SK-N-SH (cell line): ENCODE results near the gene GGA3. TPM values are rescaled to one million over a fixed set of nuclear protein-coding genes. Genes with fewer than 3 reads are reported as not detected.
A peak's percentile ranks its signal among the peaks of the same experiment; 100 is the strongest.

Experiments used
- CTCF ChIA-PET: fragments of 300-600, 350-600 bp; formaldehyde crosslinking; extraction: SDS; loops from one replicate; lab custom pipeline; 2021; lab: Yijun Ruan, JAX
- POLR2A ChIA-PET: fragments of 350-600 bp; sonication (Branson Sonifier 250); formaldehyde crosslinking; extraction: SDS; loops from one replicate; lab custom pipeline; 2020; ENCODE audit warnings: antibody characterized with exemption, inconsistent platforms; lab: Yijun Ruan, JAX
- DNase-seq: peaks from one replicate; pipeline ENCODE4 v3.0.0; 2012
- H2AFZ ChIP-seq: fragments of 200-600 bp; sonication (generic); 2 replicates; pipeline ENCODE4 v1.8.1; 2016; ENCODE audit warnings: antibody characterized with exemption, mild to moderate bottlenecking, low read depth
- H3F3A ChIP-seq: fragments of 200-600 bp; sonication (generic); replicated peaks from 2 replicates; pipeline ENCODE3; 2016; ENCODE audit warnings: antibody characterized with exemption, mild to moderate bottlenecking; ENCODE audit not compliant: insufficient read depth
- H3K27ac ChIP-seq, 2 experiments: fragments of 200-500 bp in 1 of 2; fragments of 200-600 bp in 1 of 2; sonication (Bioruptor generic) in 1 of 2; sonication (generic), shearing (Covaris generic) in 1 of 2; 2 replicates each; pipeline versions ENCODE4 v1.5.1 to v1.6.1; 2014 to 2016; ENCODE audit warnings: low read depth in 2 of 2, inconsistent platforms in 1 of 2, low read length in 1 of 2, mild to moderate bottlenecking in 1 of 2, mixed read lengths in 1 of 2
- H3K27me3 ChIP-seq: fragments of 200-600 bp; sonication (generic), shearing (Covaris generic); 2 replicates; pipeline ENCODE4 v1.6.1; 2016; ENCODE audit warnings: mixed run types; ENCODE audit not compliant: insufficient read depth
- H3K36me3 ChIP-seq, 2 experiments: fragments of 200-500 bp in 1 of 2; fragments of 200-600 bp in 1 of 2; sonication (Bioruptor generic) in 1 of 2; sonication (generic) in 1 of 2; replicated peaks in 1 of 2; 2 replicates each; pipeline versions ENCODE3 to v1.5.1; 2014 to 2016; ENCODE audit warnings: low read length in 1 of 2, mild to moderate bottlenecking in 1 of 2; ENCODE audit not compliant: insufficient read depth in 2 of 2, control insufficient read depth in 1 of 2
- H3K4me1 ChIP-seq, 2 experiments: fragments of 200-500 bp in 1 of 2; fragments of 200-600 bp in 1 of 2; sonication (Bioruptor generic) in 1 of 2; sonication (generic), shearing (Covaris generic) in 1 of 2; 2 replicates each; pipeline versions ENCODE4 v1.5.1 to v1.6.1; 2014 to 2016; ENCODE audit warnings: low read depth in 1 of 2, low read length in 1 of 2, mixed run types in 1 of 2; ENCODE audit not compliant: insufficient read depth in 2 of 2, control insufficient read depth in 1 of 2
- H3K4me2 ChIP-seq: fragments of 200-600 bp; sonication (generic), shearing (Covaris generic); 2 replicates; pipeline ENCODE4 v1.6.1; 2017; ENCODE audit warnings: mixed run types
- H3K4me3 ChIP-seq, 2 experiments: fragments of 200-500 bp in 1 of 2; fragments of 200-600 bp in 1 of 2; sonication (Bioruptor generic) in 1 of 2; sonication (generic), shearing (Covaris generic) in 1 of 2; 2 replicates each; pipeline versions ENCODE4 v1.5.1 to v1.8.1; 2014 to 2016; ENCODE audit warnings: low read depth in 2 of 2, inconsistent platforms in 1 of 2, low read length in 1 of 2, mild to moderate bottlenecking in 1 of 2, mixed read lengths in 1 of 2, moderate library complexity in 1 of 2
- H3K79me2 ChIP-seq: fragments of 200-600 bp; sonication (generic); 2 replicates; pipeline ENCODE4 v1.8.1; 2017; ENCODE audit warnings: mild to moderate bottlenecking; ENCODE audit not compliant: insufficient read depth
- H3K9ac ChIP-seq: fragments of 200-600 bp; sonication (generic); 2 replicates; pipeline ENCODE4 v1.6.1; 2017; ENCODE audit warnings: mixed run types
- H3K9me2 ChIP-seq: fragments of 200-600 bp; sonication (generic); 2 replicates; pipeline ENCODE4 v1.6.1; 2017; ENCODE audit warnings: mixed run types
- H3K9me3 ChIP-seq: fragments of 200-600 bp; sonication (generic); 2 replicates; pipeline ENCODE4 v1.6.1; 2017; ENCODE audit warnings: mixed run types, mild to moderate bottlenecking, moderate library complexity
- H4K20me1 ChIP-seq: fragments of 200-600 bp; sonication (generic); 2 replicates; pipeline ENCODE4 v1.6.1; 2017; ENCODE audit warnings: mild to moderate bottlenecking, mixed run types; ENCODE audit not compliant: insufficient read depth
- EZH2phosphoT487 ChIP-seq: fragments of 200-600 bp; sonication (generic); IDR thresholded peaks from 2 replicates; pipeline ENCODE4 v1.6.1; 2017; ENCODE audit warnings: low read depth, mixed run types, mild to moderate bottlenecking, antibody characterized with exemption, moderate library complexity, borderline replicate concordance
- FOSL2 ChIP-seq: IDR thresholded peaks from 2 replicates; pipeline ENCODE4 v1.4.0; 2012; ENCODE audit warnings: low read depth, mild to moderate bottlenecking, moderate library complexity, borderline replicate concordance
- FOXJ3 ChIP-seq: sonication (generic); formaldehyde crosslinking; IDR thresholded peaks from 2 replicates; pipeline ENCODE4 v1.5.1; 2020; ENCODE audit warnings: mild to moderate bottlenecking, missing genetic modification reagents
- GABPA ChIP-seq: IDR thresholded peaks from 2 replicates; pipeline ENCODE4 v1.4.0; 2012; ENCODE audit warnings: low read depth, mild to moderate bottlenecking
- GATA2 ChIP-seq: sonication (generic); formaldehyde crosslinking; IDR thresholded peaks from 2 replicates; pipeline ENCODE4 v1.5.0; 2020; ENCODE audit warnings: mild to moderate bottlenecking, missing genetic modification reagents
- JUND ChIP-seq: IDR thresholded peaks from 2 replicates; pipeline ENCODE4 v1.4.0; 2012
- MEF2A ChIP-seq: IDR thresholded peaks from 2 replicates; pipeline ENCODE4 v1.4.0; 2012; ENCODE audit warnings: low read depth, borderline replicate concordance
- MXI1 ChIP-seq: IDR thresholded peaks from 2 replicates; pipeline ENCODE4 v1.6.1; 2012; ENCODE audit warnings: mild to moderate bottlenecking, low read depth, low read length, improper control_type of control experiment
- NFIC ChIP-seq: IDR thresholded peaks from 2 replicates; pipeline ENCODE4 v1.4.0; 2012; ENCODE audit warnings: borderline replicate concordance
- POLR2AphosphoS5 ChIP-seq: IDR thresholded peaks from 2 replicates; pipeline ENCODE4 v1.6.1; 2012; ENCODE audit warnings: low read depth, low read length
- RAD21 ChIP-seq: IDR thresholded peaks from 2 replicates; pipeline ENCODE4 v1.6.1; 2012; ENCODE audit warnings: mild to moderate bottlenecking, low read length
- RCOR1 ChIP-seq: fragments of 150-350 bp; IDR thresholded peaks from 2 replicates; pipeline ENCODE4 v1.6.1; 2017; ENCODE audit warnings: antibody characterized with exemption, low read length
- RFX5 ChIP-seq: IDR thresholded peaks from 2 replicates; pipeline ENCODE4 v1.6.1; 2012; ENCODE audit warnings: mild to moderate bottlenecking, improper control_type of control experiment, low read length
- RXRA ChIP-seq: IDR thresholded peaks from 2 replicates; pipeline ENCODE4 v1.4.0; 2012; ENCODE audit warnings: low read depth, mild to moderate bottlenecking, borderline replicate concordance
- TAF1 ChIP-seq: IDR thresholded peaks from 2 replicates; pipeline ENCODE4 v1.6.1; 2012; ENCODE audit warnings: low read depth, mild to moderate bottlenecking, low read length, moderate library complexity, borderline replicate concordance
- TCF12 ChIP-seq: IDR thresholded peaks from 2 replicates; pipeline ENCODE4 v1.4.0; 2012
- TEAD4 ChIP-seq: IDR thresholded peaks from 2 replicates; pipeline ENCODE4 v1.4.0; 2012; ENCODE audit warnings: mild to moderate bottlenecking, borderline replicate concordance; ENCODE audit not compliant: insufficient read depth
- YY1 ChIP-seq: IDR thresholded peaks from 2 replicates; pipeline ENCODE4 v1.4.0; 2012; ENCODE audit warnings: low read depth, mild to moderate bottlenecking
- WGBS: methylation state at CpG from one replicate; pipeline ENCODE4 v1.1.6; 2017; ENCODE audit warnings: low lambda C conversion rate; 5-methylcytosine and 5-hydroxymethylcytosine counted together
- polyA plus RNA-seq, 3 experiments: library from polyadenylated mRNA; depleted of rRNA; stranded (reverse); fragments of >200 nt; gene quantifications; 2 replicates each; pipeline ENCODE4 v1.2.3, GENCODE V29; 2012
- TF ChIP-seq, protein P1 (sequence below): IDR thresholded peaks from 2 replicates; pipeline ENCODE4; 2012
- TF ChIP-seq, protein P2 (sequence below): IDR thresholded peaks from 2 replicates; pipeline ENCODE4 v1.4.0; 2012; ENCODE audit warnings: low read depth, borderline replicate concordance
- TF ChIP-seq, protein P3 (sequence below): IDR thresholded peaks from 2 replicates; pipeline ENCODE4 v1.4.0; 2012; ENCODE audit warnings: low read depth, borderline replicate concordance

GGA3 gene
- polyA plus RNA-seq, 1 of the 3 experiments (the other 2 are of a cell fraction): 42.5 TPM

DNA sequence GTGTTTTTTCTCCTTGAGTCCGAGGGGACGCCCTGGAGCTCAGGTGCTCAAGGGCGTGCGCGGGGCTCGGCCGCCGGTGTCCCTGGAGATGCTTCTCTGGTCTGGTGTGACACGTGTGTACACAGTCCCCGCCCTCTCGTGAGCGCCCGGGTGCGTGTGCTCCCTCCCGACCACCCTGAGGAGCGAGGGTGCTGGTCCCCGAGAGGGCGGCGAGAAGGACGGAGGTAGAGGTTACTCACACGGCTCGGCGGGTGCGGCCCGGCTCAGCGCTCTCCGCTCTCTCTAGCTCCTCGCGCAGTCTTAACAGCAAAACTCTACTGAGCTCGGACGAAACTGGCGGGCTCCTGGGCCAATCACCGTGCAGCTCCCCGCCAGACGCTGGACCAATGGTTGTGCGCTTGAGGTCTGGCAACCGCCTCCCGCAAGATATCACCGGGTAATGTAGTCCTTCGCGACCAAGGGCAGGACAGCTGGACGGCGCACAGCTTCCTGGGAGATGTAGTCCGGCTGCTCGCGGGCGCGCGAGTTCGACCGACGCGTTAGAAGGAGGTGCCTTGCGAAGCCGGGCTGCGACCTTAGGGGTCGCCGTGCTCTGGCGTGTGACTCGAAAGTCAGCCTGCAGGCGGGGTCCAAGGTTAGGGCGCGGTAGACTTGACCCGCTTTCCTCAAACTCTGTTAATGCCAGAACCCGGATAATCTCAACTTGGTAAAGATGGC is 27.9 kb upstream of the GGA3 start, which contains the start of gene SLC25A19 (continued):
- TF ChIP-seq, protein P1, sequence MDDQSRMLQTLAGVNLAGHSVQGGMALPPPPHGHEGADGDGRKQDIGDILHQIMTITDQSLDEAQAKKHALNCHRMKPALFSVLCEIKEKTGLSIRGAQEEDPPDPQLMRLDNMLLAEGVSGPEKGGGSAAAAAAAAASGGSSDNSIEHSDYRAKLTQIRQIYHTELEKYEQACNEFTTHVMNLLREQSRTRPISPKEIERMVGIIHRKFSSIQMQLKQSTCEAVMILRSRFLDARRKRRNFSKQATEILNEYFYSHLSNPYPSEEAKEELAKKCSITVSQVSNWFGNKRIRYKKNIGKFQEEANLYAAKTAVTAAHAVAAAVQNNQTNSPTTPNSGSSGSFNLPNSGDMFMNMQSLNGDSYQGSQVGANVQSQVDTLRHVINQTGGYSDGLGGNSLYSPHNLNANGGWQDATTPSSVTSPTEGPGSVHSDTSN: peak; percentile 99
- TF ChIP-seq RAD21: 0 out of 2 replicates have a peak, but pooled peaks have one; percentile 34
- TF ChIP-seq, protein P2, sequence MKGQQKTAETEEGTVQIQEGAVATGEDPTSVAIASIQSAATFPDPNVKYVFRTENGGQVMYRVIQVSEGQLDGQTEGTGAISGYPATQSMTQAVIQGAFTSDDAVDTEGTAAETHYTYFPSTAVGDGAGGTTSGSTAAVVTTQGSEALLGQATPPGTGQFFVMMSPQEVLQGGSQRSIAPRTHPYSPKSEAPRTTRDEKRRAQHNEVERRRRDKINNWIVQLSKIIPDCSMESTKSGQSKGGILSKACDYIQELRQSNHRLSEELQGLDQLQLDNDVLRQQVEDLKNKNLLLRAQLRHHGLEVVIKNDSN: peak; percentile 46; the same call in 1 of the 2 replicates
- TF ChIP-seq EZH2phosphoT487: no peak
- no peak for TF ChIP-seq RXRA
- TF ChIP-seq GATA2 (CRISPR knock-in tag): no peak
- TF ChIP-seq GABPA: peak; percentile 72
- TF ChIP-seq JUND: no peak
- no peak for TF ChIP-seq RCOR1
- no peak for TF ChIP-seq NFIC
- TF ChIP-seq RFX5: no peak
- TF ChIP-seq, all 33 proteins: peak for 18

DNA sequence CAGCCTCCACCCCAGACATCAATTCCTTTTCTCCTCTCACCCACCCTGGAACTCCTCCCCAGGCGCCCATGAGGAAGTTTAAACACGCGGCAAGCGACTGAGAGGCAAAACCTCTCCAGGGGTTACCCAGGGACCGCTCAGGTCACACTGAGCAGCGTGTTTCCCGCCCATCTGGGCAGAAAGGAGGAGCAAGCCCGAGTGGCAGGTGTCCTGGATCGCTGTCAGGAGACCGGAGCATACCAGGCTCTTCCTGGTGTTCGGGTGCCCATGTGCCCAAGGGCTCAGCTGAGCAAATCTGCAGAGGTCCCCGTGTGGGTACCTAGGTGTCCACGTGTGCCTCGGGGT is 27.3 kb upstream of the GGA3 start:
- Histone ChIP-seq H3F3A (peaks cover 4% of the 10 kb centered on the region), H3K4me1 (peaks cover 4 to 5% of the 10 kb centered on the region in 2 experiments; a peak in 2 of 4 replicates), H3K4me3 (peak overlapping the region; percentile 68 to 80), H4K20me1 (no peaks in the 10 kb centered on the region), H3K27ac (peak overlapping the region in 1 of 2 experiments; percentile 18; a peak in 2 of 4 replicates), H2AFZ (peak overlapping the region; percentile 90), H3K79me2 (no peaks in the 10 kb centered on the region), H3K9ac (peak overlapping the region; percentile 62), H3K4me2 (peak overlapping the region; percentile 87), H3K27me3 (no peaks in the 10 kb centered on the region), H3K9me2 (no peaks in the 10 kb centered on the region), H3K36me3 (peaks cover 0 to 4% of the 10 kb centered on the region in 2 experiments), H3K9me3 (no peaks in the 10 kb centered on the region)
- POLR2A ChIA-PET: interaction anchor here (0.6 to 2.8 kb wide), 10 partner anchors 15 to 301 kb away, joined by 3 to 36 read pairs (median 4); partner anchors contain the start of genes CDR2L, GGA3, GRB2 and MIF4GD
- TF ChIP-seq TCF12: no peak
- TF ChIP-seq MXI1: no peak
- TF ChIP-seq TEAD4: no peak
- TF ChIP-seq POLR2AphosphoS5: no peak
- TF ChIP-seq RCOR1: no peak
- TF ChIP-seq, protein P1: no peak
- no peak for TF ChIP-seq JUND
- TF ChIP-seq EZH2phosphoT487: no peak
- TF ChIP-seq, protein P3, sequence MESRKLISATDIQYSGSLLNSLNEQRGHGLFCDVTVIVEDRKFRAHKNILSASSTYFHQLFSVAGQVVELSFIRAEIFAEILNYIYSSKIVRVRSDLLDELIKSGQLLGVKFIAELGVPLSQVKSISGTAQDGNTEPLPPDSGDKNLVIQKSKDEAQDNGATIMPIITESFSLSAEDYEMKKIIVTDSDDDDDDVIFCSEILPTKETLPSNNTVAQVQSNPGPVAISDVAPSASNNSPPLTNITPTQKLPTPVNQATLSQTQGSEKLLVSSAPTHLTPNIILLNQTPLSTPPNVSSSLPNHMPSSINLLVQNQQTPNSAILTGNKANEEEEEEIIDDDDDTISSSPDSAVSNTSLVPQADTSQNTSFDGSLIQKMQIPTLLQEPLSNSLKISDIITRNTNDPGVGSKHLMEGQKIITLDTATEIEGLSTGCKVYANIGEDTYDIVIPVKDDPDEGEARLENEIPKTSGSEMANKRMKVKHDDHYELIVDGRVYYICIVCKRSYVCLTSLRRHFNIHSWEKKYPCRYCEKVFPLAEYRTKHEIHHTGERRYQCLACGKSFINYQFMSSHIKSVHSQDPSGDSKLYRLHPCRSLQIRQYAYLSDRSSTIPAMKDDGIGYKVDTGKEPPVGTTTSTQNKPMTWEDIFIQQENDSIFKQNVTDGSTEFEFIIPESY: no peak
- TF ChIP-seq GABPA: no peak
- TF ChIP-seq, protein P2: no peak
- no peak for TF ChIP-seq YY1
- TF ChIP-seq MEF2A: no peak
- no peak for TF ChIP-seq TAF1
- no peak for TF ChIP-seq FOXJ3 (CRISPR knock-in tag)
- no peak for TF ChIP-seq FOSL2
- no peak for TF ChIP-seq RXRA
- TF ChIP-seq GATA2 (CRISPR knock-in tag): no peak
- no peak for DNase-seq
- WGBS: 4% methylated on average over 14 of the region's 14 CpGs
- CTCF ChIA-PET: interaction anchor here (0.6 to 7.3 kb wide), 22 partner anchors 9 to 461 kb away, joined by 3 to 83 read pairs (median 4); partner anchors contain the start of genes GGA3, GRB2, MIF4GD and MRPS7
